RKO (cell line): ENCODE measurements around the gene CLEC10A.
"Not testable (repeated sequence)": the region's sequence is repeated elsewhere in the genome, so short reads cannot be mapped to it uniquely, and the experiment has no call there.

Source experiments
- DNase-seq: peaks from one replicate; pipeline ENCODE4 v3.0.0-alpha.2; 2016; ENCODE audit warnings: low spot score

The CLEC10A gene

GRCh38 chr17:7108560-7108925 lies 28.5 kb upstream of the CLEC10A start:
- DNase-seq: no peak

GRCh38 chr17:7107795-7108559 lies 27.9 kb upstream of the CLEC10A start:
- no peak for DNase-seq

- no peak for DNase-seq
Measured at GRCh38 chr17:7107012-7107754, 27.1 kb upstream of the CLEC10A start.

- no peak for DNase-seq
Measured at GRCh38 chr17:7102421-7102820, 22.4 kb upstream of the CLEC10A start.

GRCh38 chr17:7101531-7101930 lies 21.5 kb upstream of the CLEC10A start:
- DNase-seq: no peak

- DNase-seq: not testable (repeated sequence)
Measured at GRCh38 chr17:7100641-7101379, 20.8 kb upstream of the CLEC10A start.

GRCh38 chr17:7098802-7099459 lies 18.9 kb upstream of the CLEC10A start:
- DNase-seq: no peak

- no peak for DNase-seq
Measured at GRCh38 chr17:7097940-7098339, 17.9 kb upstream of the CLEC10A start.

- DNase-seq: no peak
Measured at GRCh38 chr17:7095625-7096024, 15.6 kb upstream of the CLEC10A start.

GRCh38 chr17:7094652-7095019 lies 14.6 kb upstream of the CLEC10A start:
- no peak for DNase-seq

GRCh38 chr17:7091311-7092005 lies 11.4 kb upstream of the CLEC10A start:
- not testable (repeated sequence) for DNase-seq

- DNase-seq: not testable (repeated sequence)
Measured at GRCh38 chr17:7089570-7089969, 9.5 kb upstream of the CLEC10A start.

GRCh38 chr17:7088442-7088841 lies 8.4 kb upstream of the CLEC10A start:
- DNase-seq: not testable (repeated sequence)

GRCh38 chr17:7084088-7084487 lies 4.0 kb upstream of the CLEC10A start:
- no peak for DNase-seq

GRCh38 chr17:7083592-7083991 lies 3.5 kb upstream of the CLEC10A start:
- DNase-seq: no peak

GRCh38 chr17:7081341-7082062 lies 1.5 kb upstream of the CLEC10A start:
- no peak for DNase-seq

- no peak for DNase-seq
Measured at GRCh38 chr17:7080456-7081041, 498 bp upstream of the CLEC10A start.

GRCh38 chr17:7078711-7079110 lies 1.3 kb downstream of the CLEC10A start:
- DNase-seq: no peak

- no peak for DNase-seq
Measured at GRCh38 chr17:7077911-7078546, 2.0 kb downstream of the CLEC10A start.

GRCh38 chr17:7074931-7075330 lies 5.1 kb downstream of the CLEC10A start:
- no peak for DNase-seq
